ENCODE results near the gene SLC25A34. TPM values are rescaled to one million over a fixed set of nuclear protein-coding genes. Genes with fewer than 3 reads are reported as not detected.

The SLC25A34 gene
- total and polyA plus RNA-seq, 11 donors: 1.6 to 71.2 (median 17.8) TPM

GRCh38 chr1:15775706-15776105, 39.6 kb downstream of the SLC25A34 start:
- DNase-seq (no peak), ATAC-seq (no peak)
- Histone ChIP-seq H3K4me1 (peaks cover 0 to 4% (median 0%) of the 10 kb centered on the region in 12 donors), H3K27ac (no peak overlapping the region), H3K9me3 (no peaks in the 10 kb centered on the region), H3K4me3 (no peak overlapping the region), H3K36me3 (peaks cover 0 to 90% (median 65%) of the 10 kb centered on the region in 9 donors), H3K27me3 (no peaks in the 10 kb centered on the region)
- 70 to 89% (median 81%) methylated on average over 2 of the region's 2 CpGs for WGBS, 4 donors
- intact Hi-C loops (cut with DNase I): no loop called here
- TF ChIP-seq POLR2A (IDR thresholded peaks at IDR 0.05) (no peak), CTCF (IDR thresholded peaks at IDR 0.05) (no peak)

- DNase-seq: no peak
- Histone ChIP-seq H3K36me3 (peaks cover 0 to 86% (median 54%) of the 10 kb centered on the region in 9 donors), H3K27ac (no peak overlapping the region), H3K9me3 (no peaks in the 10 kb centered on the region), H3K27me3 (no peaks in the 10 kb centered on the region), H3K4me3 (no peak overlapping the region), H3K4me1 (peaks cover 0 to 4% (median 0%) of the 10 kb centered on the region in 12 donors)
- WGBS, 4 donors: 82 to 90% (median 85%) methylated on average over 7 of the region's 7 CpGs
- intact Hi-C loops (cut with DNase I): no loop called here
- no peak for ATAC-seq
- TF ChIP-seq POLR2A (IDR thresholded peaks at IDR 0.05) (no peak), CTCF (IDR thresholded peaks at IDR 0.05) (no peak)
Observed at GRCh38 chr1:15777909-15778707, 42.0 kb downstream of the SLC25A34 start.

- H3K27ac ChIP-seq: no peak overlapping the region
- DNase-seq (no peak), ATAC-seq (peak in 2 of 4 donors; percentile 5 to 6)
- intact Hi-C loops (cut with DNase I): loop anchor here in 1 of 10 donors (5.0 kb wide), 1 partner anchor 267 kb away; no protein-coding TSS in a partner anchor
- WGBS, 4 donors: 88 to 97% (median 95%) methylated on average over 7 to 8 of the region's 8 CpGs
- TF ChIP-seq POLR2A (IDR thresholded peaks at IDR 0.05) (no peak), CTCF (IDR thresholded peaks at IDR 0.05) (no peak)
- H3K27me3 ChIP-seq: no peaks in the 10 kb centered on the region
- peaks cover 0 to 12% (median 5%) of the 10 kb centered on the region in 12 donors for H3K4me1 ChIP-seq
- H3K4me3 ChIP-seq: no peak overlapping the region
- peaks cover 0 to 35% (median 9%) of the 10 kb centered on the region in 9 donors for H3K36me3 ChIP-seq
- no peaks in the 10 kb centered on the region for H3K9me3 ChIP-seq
Observed at GRCh38 chr1:15785683-15786082, 49.6 kb downstream of the SLC25A34 start.

- intact Hi-C loops (cut with DNase I): loop anchor here in 1 of 10 donors (5.0 kb wide), 1 partner anchor 266 kb away; no protein-coding TSS in a partner anchor
- whole genome bisulfite sequencing, 4 donors: 66 to 68% (median 67%) methylated on average over 6 to 10 of the region's 10 CpGs
- Histone ChIP-seq H3K36me3 (peaks cover 0 to 27% (median 7%) of the 10 kb centered on the region in 9 donors), H3K27ac (no peak overlapping the region), H3K4me3 (no peak overlapping the region), H3K9me3 (no peaks in the 10 kb centered on the region), H3K4me1 (peaks cover 0 to 12% (median 5%) of the 10 kb centered on the region in 12 donors), H3K27me3 (no peaks in the 10 kb centered on the region)
- peak in 2 of 5 donors; percentile 55 to 67 for DNase-seq
- TF ChIP-seq CTCF (IDR thresholded peaks at IDR 0.05) (no peak), POLR2A (IDR thresholded peaks at IDR 0.05) (no peak)
- ATAC-seq: peak; percentile 41 to 72 (median 68)
Observed at GRCh38 chr1:15786581-15786980, 50.5 kb downstream of the SLC25A34 start.

All from heart left ventricle (tissue), 16 donors.